Natural killer cell (primary cell): ENCODE measurements around the gene TMEM239. TPM values are rescaled to one million over a fixed set of nuclear protein-coding genes. Genes with fewer than 3 reads are reported as not detected.

Experiments
- ATAC-seq, 3 donors: fragments of 150-1000 bp in 2 of 3; fragments of 200-7000 bp in 1 of 3; cut with Tn5 transposase; 1 replicate in 1 of 3; 2 replicates in 2 of 3; pipeline ENCODE4 v1.10.0; 2021; ENCODE audit warnings: mild to moderate bottlenecking in 2 of 3, moderate library complexity in 2 of 3
- DNase-seq, 2 donors: peaks; one replicate each; pipeline versions ENCODE4 v3.0.0 to v3.0.0-alpha.2; 2013 to 2021; ENCODE audit warnings: mixed read lengths in 1 of 2
- H3K27ac ChIP-seq: one replicate; pipeline ENCODE4 v1.5.1; 2013; ENCODE audit warnings: mild to moderate bottlenecking, low read length
- H3K27me3 ChIP-seq: one replicate; pipeline ENCODE4 v1.6.1; 2013; ENCODE audit warnings: low read length; ENCODE audit not compliant: control insufficient read depth, insufficient read depth
- H3K36me3 ChIP-seq: one replicate; pipeline ENCODE4 v1.6.1; 2013; ENCODE audit warnings: low read length; ENCODE audit not compliant: control insufficient read depth, insufficient read depth
- H3K4me1 ChIP-seq: one replicate; pipeline ENCODE4 v1.6.1; 2013; ENCODE audit warnings: low read length; ENCODE audit not compliant: control insufficient read depth, insufficient read depth
- H3K4me3 ChIP-seq: one replicate; pipeline ENCODE4 v1.5.1; 2013; ENCODE audit warnings: low read length
- H3K9me3 ChIP-seq: one replicate; pipeline ENCODE4 v1.6.1; 2013; ENCODE audit warnings: low read length; ENCODE audit not compliant: control insufficient read depth, insufficient read depth
- H3K27ac Mint-ChIP-seq, 2 donors: one replicate each; pipeline ENCODE4 v1.8.0; 2022; ENCODE audit warnings: mild to moderate bottlenecking in 2 of 2, mixed read lengths in 2 of 2, moderate library complexity in 1 of 2
- H3K27me3 Mint-ChIP-seq, 2 donors: one replicate each; pipeline ENCODE4 v1.8.0; 2022; ENCODE audit warnings: low read depth in 2 of 2, mixed read lengths in 2 of 2
- H3K36me3 Mint-ChIP-seq: one replicate; pipeline ENCODE4 v1.8.0; 2022; ENCODE audit warnings: mixed read lengths
- H3K4me1 Mint-ChIP-seq, 2 donors: one replicate each; pipeline ENCODE4 v1.8.0; 2022; ENCODE audit warnings: mixed read lengths in 2 of 2
- H3K4me3 Mint-ChIP-seq: one replicate; pipeline ENCODE4 v1.8.0; 2022; ENCODE audit warnings: mild to moderate bottlenecking, moderate library complexity, mixed read lengths
- H3K9me3 Mint-ChIP-seq, 2 donors: one replicate each; pipeline ENCODE4 v1.8.0; 2022; ENCODE audit warnings: mixed read lengths in 2 of 2
- CTCF ChIP-seq: fragments of 200-600 bp; IDR thresholded peaks from one replicate; pipeline ENCODE4 v1.8.0; 2022; ENCODE audit warnings: antibody characterized with exemption
- WGBS: methylation state at CpG from one replicate; pipeline ENCODE4 v1.1.7; 2013; ENCODE audit warnings: missing lambda C conversion rate; ENCODE audit not compliant: insufficient coverage; 5-methylcytosine and 5-hydroxymethylcytosine counted together
- intact Hi-C: fragments of 100-400 bp; cut with micrococcal nuclease; formaldehyde crosslinking; loops from one replicate; pipeline ENCODE4 v1.14.2; 2022
- total RNA-seq, 4 donors: library from RNA; stranded (reverse); fragments of 120-200 nt in 1 of 4; gene quantifications; one replicate each; pipeline versions ENCODE4 v1.2.3 to v1.2.4, GENCODE V29; 2013 to 2022

TMEM239 gene
- total RNA-seq, 3 donors from 2014 or later (not counting 1 experiment from before 2014, with no cell fraction given), result not detected

- no peaks in the 10 kb centered on the region for H3K9me3 ChIP-seq
- no peak for DNase-seq
- peaks cover 19% of the 10 kb centered on the region for H3K36me3 ChIP-seq
- peaks cover 70% of the 10 kb centered on the region for H3K4me1 ChIP-seq
- Mint-ChIP-seq H3K4me1 (peaks cover 61 to 67% of the 10 kb centered on the region in 2 donors), H3K4me3 (peak overlapping the region; percentile 13), H3K27me3 (no peaks in the 10 kb centered on the region), H3K36me3 (no peaks in the 10 kb centered on the region), H3K9me3 (no peaks in the 10 kb centered on the region), H3K27ac (peak overlapping the region; percentile 89 to 97)
- H3K27ac ChIP-seq, result peak overlapping the region; percentile 63
- ATAC-seq, result no peak
- H3K27me3 ChIP-seq, result no peaks in the 10 kb centered on the region
- intact Hi-C loops, result no loop called here
- H3K4me3 ChIP-seq, result no peak overlapping the region
- WGBS, result 63% methylated on average over 11 of the region's 12 CpGs
- TF ChIP-seq CTCF, result no peak
Measured at GRCh38 chr20:2867081-2867864, 51.1 kb downstream of the TMEM239 start.

Other genes starting within 250 kb of the TMEM239 start
- gene NOP56, start 163.7 kb upstream of the TMEM239 start, total RNA-seq, result 100 to 1,000 TPM; 169 to 216 (median 214) TPM
- 100 to 1,000 TPM; 149 to 161 (median 153) TPM for gene IDH3B, start 152.1 kb upstream of the TMEM239 start, total RNA-seq
- gene EBF4, start 123.6 kb upstream of the TMEM239 start, total RNA-seq, result 10 to 100 TPM; 17.1 to 21.7 (median 20.4) TPM
- gene CPXM1, start 15.7 kb upstream of the TMEM239 start, total RNA-seq, result 1 to 10 TPM in 2 of 3 donors, under 1 TPM in 1; 0.49 to 2.3 (median 1.5) TPM
- gene C20orf141, start 1.4 kb upstream of the TMEM239 start, total RNA-seq, result not detected
- 10 to 100 TPM; 70.3 to 76.5 (median 71.1) TPM for gene PCED1A, start 24.3 kb downstream of the TMEM239 start, total RNA-seq
- gene VPS16, start 24.4 kb downstream of the TMEM239 start, total RNA-seq, result 100 to 1,000 TPM; 108 to 118 (median 109) TPM
- 100 to 1,000 TPM; 125 to 172 (median 141) TPM for gene PTPRA, start 57.1 kb downstream of the TMEM239 start, total RNA-seq
- 1 to 10 TPM in 1 of 3 donors, under 1 TPM in 2; 0.49 to 1.2 (median 0.68) TPM for gene GNRH2, start 227.3 kb downstream of the TMEM239 start, total RNA-seq
- gene MRPS26, start 229.7 kb downstream of the TMEM239 start, total RNA-seq, result 10 to 100 TPM; 17.5 to 21.3 (median 19.1) TPM